Amniotic stem cell (primary cell): Measurements from ENCODE around the gene STK32B.
"Not testable (repeated sequence)": the region's sequence is repeated elsewhere in the genome, so short reads cannot be mapped to it uniquely, and the experiment has no call there.

Source experiments
- DNase-seq: peaks from one replicate; lab custom pipeline; 2025; lab: John Stamatoyannopoulos, UW

STK32B gene

GRCh38 chr4:5209862-5210261 is 158.6 kb downstream of the STK32B start:
- DNase-seq, result no peak

GRCh38 chr4:5211282-5211839 is 160.1 kb downstream of the STK32B start:
- DNase-seq, result no peak

GRCh38 chr4:5212255-5213013 is 161.2 kb downstream of the STK32B start:
- no peak for DNase-seq

GRCh38 chr4:5213087-5213595 is 161.9 kb downstream of the STK32B start:
- DNase-seq, result no peak

- DNase-seq, result no peak
These were observed 164.0 kb downstream of the STK32B start for GRCh38 chr4:5215321-5215720.

- no peak for DNase-seq
These were observed 166.1 kb downstream of the STK32B start for GRCh38 chr4:5217421-5217820.

GRCh38 chr4:5218376-5219069 is 167.2 kb downstream of the STK32B start:
- DNase-seq, result no peak

- DNase-seq, result no peak
These were observed 168.7 kb downstream of the STK32B start for GRCh38 chr4:5220028-5220427.

GRCh38 chr4:5222047-5222446 is 170.8 kb downstream of the STK32B start:
- DNase-seq, result no peak

- no peak for DNase-seq
These were observed 171.7 kb downstream of the STK32B start for GRCh38 chr4:5222951-5223350.

- no peak for DNase-seq
These were observed 173.1 kb downstream of the STK32B start for GRCh38 chr4:5224340-5224739.

- DNase-seq, result no peak
These were observed 181.3 kb downstream of the STK32B start for GRCh38 chr4:5232549-5232948.

- no peak for DNase-seq
These were observed 185.9 kb downstream of the STK32B start for GRCh38 chr4:5237086-5237660.

GRCh38 chr4:5238173-5238572 is 186.9 kb downstream of the STK32B start:
- DNase-seq, result peak; percentile 42

- DNase-seq, result not testable (repeated sequence)
These were observed 195.8 kb downstream of the STK32B start for GRCh38 chr4:5247061-5247460.

GRCh38 chr4:5247735-5248134 is 196.5 kb downstream of the STK32B start:
- DNase-seq, result no peak

GRCh38 chr4:5249727-5250126 is 198.4 kb downstream of the STK32B start:
- DNase-seq, result no peak

GRCh38 chr4:5250536-5250935 is 199.3 kb downstream of the STK32B start:
- not testable (repeated sequence) for DNase-seq

GRCh38 chr4:5256421-5256820 is 205.1 kb downstream of the STK32B start:
- no peak for DNase-seq

- DNase-seq, result no peak
These were observed 205.8 kb downstream of the STK32B start for GRCh38 chr4:5257086-5257485.

GRCh38 chr4:5259471-5259870 is 208.2 kb downstream of the STK32B start:
- no peak for DNase-seq

- DNase-seq, result no peak
These were observed 208.8 kb downstream of the STK32B start for GRCh38 chr4:5260121-5260520.

- DNase-seq, result no peak
These were observed 210.6 kb downstream of the STK32B start for GRCh38 chr4:5261866-5262265.
